Measurements from ENCODE around the gene PIGT.

- no peak for TF ChIP-seq POLR2A (IDR thresholded peaks at IDR 0.05; ENCODE audit: low read depth, low read length)
- TF ChIP-seq POLR2AphosphoS5 (IDR thresholded peaks at IDR 0.05; ENCODE audit: low read depth, low read length): no peak
- no peak for TF ChIP-seq TAF1 (IDR thresholded peaks at IDR 0.05; ENCODE audit: low read depth, low read length)
- no peak for TF ChIP-seq SPI1 (IDR thresholded peaks at IDR 0.05; ENCODE audit: low read depth, low read length)
- no peak for TF ChIP-seq POU2F2 (IDR thresholded peaks at IDR 0.05; ENCODE audit: low read depth, low read length)
- no peak for TF ChIP-seq PAX5 (IDR thresholded peaks at IDR 0.05; ENCODE audit: insufficient read depth, low read length, severe bottlenecking)
Measured at GRCh38 chr20:45440891-45441685, 25.1 kb downstream of the PIGT start.

All from GM12891 (cell line).